HepG2 (cell line): Measurements from ENCODE around the gene ZNF772. TPM values are rescaled to one million over a fixed set of nuclear protein-coding genes. Genes with fewer than 3 reads are reported as not detected.

Experiments used
- ATF5 ChIP-seq: sonication (generic); formaldehyde crosslinking; IDR thresholded peaks from 2 replicates; pipeline ENCODE4 v1.4.0; 2020; ENCODE audit warnings: mild to moderate bottlenecking, low read depth, missing genetic modification reagents
- DDIT3 ChIP-seq: sonication (generic); formaldehyde crosslinking; IDR thresholded peaks from 2 replicates; pipeline ENCODE4 v1.4.0; 2020; ENCODE audit warnings: mild to moderate bottlenecking, missing genetic modification reagents
- DRAP1 ChIP-seq: IDR thresholded peaks from 2 replicates; pipeline ENCODE4 v1.6.1; 2016; ENCODE audit warnings: missing genetic modification reagents, missing compliant biosample characterization
- FOXJ3 ChIP-seq: sonication (generic); formaldehyde crosslinking; IDR thresholded peaks from 2 replicates; pipeline ENCODE4 v1.4.0; 2020; ENCODE audit warnings: missing genetic modification reagents, mild to moderate bottlenecking, borderline replicate concordance
- HINFP ChIP-seq: sonication (generic); formaldehyde crosslinking; IDR thresholded peaks from 2 replicates; pipeline ENCODE4 v1.4.0; 2020; ENCODE audit warnings: low read depth, mild to moderate bottlenecking, missing genetic modification reagents
- HOXA3 ChIP-seq: sonication (generic); formaldehyde crosslinking; IDR thresholded peaks from 2 replicates; pipeline ENCODE4 v1.5.0; 2020; ENCODE audit warnings: missing genetic modification reagents
- JDP2 ChIP-seq: sonication (generic); formaldehyde crosslinking; IDR thresholded peaks from 2 replicates; pipeline ENCODE4 v1.8.1; 2022; ENCODE audit warnings: missing genetic modification reagents, borderline replicate concordance
- MBNL3 ChIP-seq: fragments of 250-450 bp; sonication (Bioruptor Pico); conservative IDR thresholded peaks from 2 replicates; pipeline ENCODE4 v1.8.0; 2022; ENCODE audit warnings: mild to moderate bottlenecking, inconsistent platforms
- MIER3 ChIP-seq: IDR thresholded peaks from 2 replicates; pipeline ENCODE4 v1.6.1; 2016; ENCODE audit warnings: missing compliant biosample characterization, borderline replicate concordance
- STAT5B ChIP-seq: sonication (generic); formaldehyde crosslinking; IDR thresholded peaks from 2 replicates; pipeline ENCODE4 v1.4.0; 2020; ENCODE audit warnings: missing genetic modification reagents
- TAF15 ChIP-seq: fragments of 200-400 bp; formaldehyde crosslinking; IDR thresholded peaks from one replicate; pipeline ENCODE4 v1.6.1; 2018; ENCODE audit warnings: mild to moderate bottlenecking, low read depth, low read length; ENCODE audit not compliant: poor library complexity, severe bottlenecking
- TARDBP ChIP-seq: sonication (generic); formaldehyde crosslinking; IDR thresholded peaks from 2 replicates; pipeline ENCODE4 v1.8.0; 2022; ENCODE audit warnings: mild to moderate bottlenecking, missing genetic modification reagents
- THYN1 ChIP-seq: sonication (generic); formaldehyde crosslinking; IDR thresholded peaks from 2 replicates; pipeline ENCODE4 v1.8.1; 2023; ENCODE audit warnings: low read depth, mild to moderate bottlenecking, moderate library complexity, missing genetic modification reagents, borderline replicate concordance
- ZNF232 ChIP-seq: sonication (generic); formaldehyde crosslinking; IDR thresholded peaks from 2 replicates; pipeline ENCODE4 v1.4.0; 2020; ENCODE audit warnings: missing genetic modification reagents, borderline replicate concordance
- ZNF235 ChIP-seq: sonication (generic); formaldehyde crosslinking; IDR thresholded peaks from 2 replicates; pipeline ENCODE4 v1.8.1; 2023; ENCODE audit warnings: mild to moderate bottlenecking, missing genetic modification reagents, borderline replicate concordance
- ZNF33A ChIP-seq: sonication (generic); formaldehyde crosslinking; IDR thresholded peaks from 2 replicates; pipeline ENCODE4 v1.5.1; 2020; ENCODE audit warnings: missing genetic modification reagents, mild to moderate bottlenecking, moderate library complexity, borderline replicate concordance
- ZNF512B ChIP-seq: sonication (generic); formaldehyde crosslinking; IDR thresholded peaks from 2 replicates; pipeline ENCODE4 v1.5.1; 2020; ENCODE audit warnings: missing genetic modification reagents, mild to moderate bottlenecking, borderline replicate concordance
- ZNF550 ChIP-seq: sonication (generic); formaldehyde crosslinking; IDR thresholded peaks from 2 replicates; pipeline ENCODE4 v1.4.0; 2020; ENCODE audit warnings: mild to moderate bottlenecking, missing genetic modification reagents, borderline replicate concordance
- ZNF773 ChIP-seq: sonication (generic); formaldehyde crosslinking; IDR thresholded peaks from 2 replicates; pipeline ENCODE4 v1.4.0; 2020; ENCODE audit warnings: missing genetic modification reagents, borderline replicate concordance
- ZNF891 ChIP-seq: sonication (generic); formaldehyde crosslinking; IDR thresholded peaks from 2 replicates; pipeline ENCODE4 v1.5.0; 2020; ENCODE audit warnings: mild to moderate bottlenecking, missing genetic modification reagents
- ZZZ3 ChIP-seq: sonication (generic); formaldehyde crosslinking; IDR thresholded peaks from 2 replicates; pipeline ENCODE4 v1.4.0; 2020; ENCODE audit warnings: missing genetic modification reagents, mild to moderate bottlenecking, borderline replicate concordance
- polyA plus RNA-seq, 8 experiments: library from polyadenylated mRNA; depleted of rRNA in 3 of 8; stranded (reverse) in 7 of 8; unstranded in 1 of 8; fragments of >200 nt; fragmentation: Illumina TruSeq in 4 of 8; extraction: Trizol in 4 of 8; gene quantifications; 2 replicates each; pipeline versions ENCODE4 v1.2.1 to v1.2.3, GENCODE V29; 2011 to 2016; ENCODE audit warnings: low read depth in 4 of 8, missing spikeins in 1 of 8, mixed read lengths in 1 of 8; ENCODE audit not compliant: insufficient read depth in 1 of 8
- total RNA-seq, 5 experiments: library from RNA; depleted of rRNA; stranded (reverse); fragments of >200 nt; fragmentation: Illumina TruSeq; extraction: Trizol; gene quantifications; 2 replicates each; pipeline ENCODE4 v1.2.3, GENCODE V29; 2016; ENCODE audit warnings: low read depth in 1 of 5

Gene ZNF772
- total and polyA plus RNA-seq, 2 of the 13 experiments (the other 11 are each of a cell fraction or from before 2014, with no cell fraction given): 3.1 to 17.2 TPM

- TF ChIP-seq ZNF773: no peak
- no peak for TF ChIP-seq ZNF232 (CRISPR knock-in tag)
- TF ChIP-seq HINFP: peak; percentile 92
- TF ChIP-seq THYN1 (CRISPR knock-in tag): no peak
- TF ChIP-seq ZNF550 (CRISPR knock-in tag): no peak
- peak; percentile 96 for TF ChIP-seq HOXA3 (CRISPR knock-in tag)
- TF ChIP-seq DDIT3: no peak
- TF ChIP-seq ZNF891 (CRISPR knock-in tag): peak; percentile 86
- TF ChIP-seq ATF5: no peak
- TF ChIP-seq ZNF512B (CRISPR knock-in tag): no peak
- no peak for TF ChIP-seq ZNF33A (CRISPR knock-in tag)
- no peak for TF ChIP-seq STAT5B
- no peak; the same call in 1 of the 2 replicates for TF ChIP-seq ZZZ3 (CRISPR knock-in tag)
- TF ChIP-seq FOXJ3 (CRISPR knock-in tag): no peak
- TF ChIP-seq JDP2 (CRISPR knock-in tag): no peak
- no peak for TF ChIP-seq TAF15
- peak; percentile 68; the same call in 1 of the 2 replicates for TF ChIP-seq MIER3 (CRISPR knock-in tag)
- TF ChIP-seq ZNF235 (CRISPR knock-in tag): 0 out of 2 replicates have a peak, but pooled peaks have one; percentile 49
- TF ChIP-seq DRAP1 (CRISPR knock-in tag): peak; percentile 77; the same call in 1 of the 2 replicates
- TF ChIP-seq TARDBP (CRISPR knock-in tag): no peak
- no peak for TF ChIP-seq MBNL3
Observed at GRCh38 chr19:57435062-57435978, 42.0 kb downstream of the ZNF772 start, which contains the start of gene ZNF749 (continued).
